Measurements from ENCODE around the gene CSMD2.

DNA sequence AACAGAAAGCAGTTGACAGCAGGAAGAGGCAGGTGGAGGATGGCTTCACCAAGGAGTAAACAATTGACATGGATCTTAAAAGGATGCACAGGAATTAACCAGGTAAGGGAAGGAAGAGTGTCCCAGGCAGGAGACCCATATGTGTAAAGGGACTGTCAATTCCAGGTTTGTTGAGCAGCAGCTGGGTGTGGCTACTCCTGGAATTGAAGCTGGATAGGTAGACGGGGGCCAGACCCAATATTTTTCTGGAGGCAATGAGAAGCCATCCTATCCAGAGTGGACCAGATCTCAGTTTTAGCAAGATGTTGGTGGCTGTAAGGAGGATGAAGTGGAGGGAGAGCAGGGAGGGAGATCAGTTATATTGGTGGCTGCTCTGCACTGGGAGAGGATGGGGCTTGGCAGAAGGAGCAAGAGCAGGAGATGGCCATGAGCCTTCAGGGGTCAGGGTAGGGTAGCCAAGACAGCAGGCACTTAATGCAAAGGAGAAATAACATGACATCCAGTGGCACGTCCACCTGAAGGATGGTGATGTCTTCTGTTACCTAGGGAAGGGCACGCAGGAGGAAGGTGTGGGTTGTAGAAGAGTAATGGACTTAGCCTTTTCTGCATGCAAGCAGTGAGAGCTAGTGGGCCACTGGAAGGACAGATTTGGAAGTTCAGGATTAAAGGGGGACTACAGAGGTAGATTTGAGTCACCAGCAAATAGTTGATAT is 447.9 kb downstream of the CSMD2 start:
- TF ChIP-seq, protein P1, sequence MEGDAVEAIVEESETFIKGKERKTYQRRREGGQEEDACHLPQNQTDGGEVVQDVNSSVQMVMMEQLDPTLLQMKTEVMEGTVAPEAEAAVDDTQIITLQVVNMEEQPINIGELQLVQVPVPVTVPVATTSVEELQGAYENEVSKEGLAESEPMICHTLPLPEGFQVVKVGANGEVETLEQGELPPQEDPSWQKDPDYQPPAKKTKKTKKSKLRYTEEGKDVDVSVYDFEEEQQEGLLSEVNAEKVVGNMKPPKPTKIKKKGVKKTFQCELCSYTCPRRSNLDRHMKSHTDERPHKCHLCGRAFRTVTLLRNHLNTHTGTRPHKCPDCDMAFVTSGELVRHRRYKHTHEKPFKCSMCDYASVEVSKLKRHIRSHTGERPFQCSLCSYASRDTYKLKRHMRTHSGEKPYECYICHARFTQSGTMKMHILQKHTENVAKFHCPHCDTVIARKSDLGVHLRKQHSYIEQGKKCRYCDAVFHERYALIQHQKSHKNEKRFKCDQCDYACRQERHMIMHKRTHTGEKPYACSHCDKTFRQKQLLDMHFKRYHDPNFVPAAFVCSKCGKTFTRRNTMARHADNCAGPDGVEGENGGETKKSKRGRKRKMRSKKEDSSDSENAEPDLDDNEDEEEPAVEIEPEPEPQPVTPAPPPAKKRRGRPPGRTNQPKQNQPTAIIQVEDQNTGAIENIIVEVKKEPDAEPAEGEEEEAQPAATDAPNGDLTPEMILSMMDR (conservative IDR thresholded peaks at IDR 0.05; ENCODE audit: low read depth, low read length), result no peak
- no peak for TF ChIP-seq EZH2 (IDR thresholded peaks at IDR 0.05; ENCODE audit: borderline replicate concordance, low read depth, low read length, poor library complexity, severe bottlenecking)
